ENCODE results near the gene KIF13A. TPM values are rescaled to one million over a fixed set of nuclear protein-coding genes. Genes with fewer than 3 reads are reported as not detected.
A peak's percentile ranks its signal among the peaks of the same experiment; 100 is the strongest.

KIF13A gene
- total RNA-seq, 3 donors from 2014 or later, result 45.6 to 85.9 (median 46.9) TPM

- H3K9me3 ChIP-seq, result no peaks in the 10 kb centered on the region
- DNase-seq (no peak), ATAC-seq (no peak)
- TF ChIP-seq CTCF (IDR thresholded peaks at IDR 0.05), result no peak
- intact Hi-C loops (cut with DNase I, micrococcal nuclease), result no loop called here
- no peaks in the 10 kb centered on the region for H3K36me3 ChIP-seq (ENCODE audit: low read depth)
- peaks cover 9% of the 10 kb centered on the region for H3K4me1 ChIP-seq (ENCODE audit: low read depth)
- no peak overlapping the region for H3K4me3 ChIP-seq
Measured at GRCh38 chr6:17935188-17936149, 52.0 kb downstream of the KIF13A start.

- H3K4me1 ChIP-seq (ENCODE audit: low read depth), result peaks cover 9% of the 10 kb centered on the region
- intact Hi-C loops (cut with DNase I, micrococcal nuclease), result no loop called here
- no peaks in the 10 kb centered on the region for H3K9me3 ChIP-seq
- ATAC-seq (no peak), DNase-seq (no peak)
- no peaks in the 10 kb centered on the region for H3K36me3 ChIP-seq (ENCODE audit: low read depth)
- no peak for TF ChIP-seq CTCF (IDR thresholded peaks at IDR 0.05)
- no peak overlapping the region for H3K4me3 ChIP-seq
Measured at GRCh38 chr6:17933716-17934115, 53.7 kb downstream of the KIF13A start.

GRCh38 chr6:17932330-17932852 is 55.0 kb downstream of the KIF13A start:
- Histone ChIP-seq H3K36me3 (ENCODE audit: low read depth) (no peaks in the 10 kb centered on the region), H3K4me1 (ENCODE audit: low read depth) (peaks cover 9% of the 10 kb centered on the region), H3K4me3 (no peak overlapping the region), H3K9me3 (no peaks in the 10 kb centered on the region)
- no peak for DNase-seq
- TF ChIP-seq CTCF (IDR thresholded peaks at IDR 0.05), result no peak
- intact Hi-C loops (cut with DNase I, micrococcal nuclease), result no loop called here
- peak; percentile 74 for ATAC-seq

GRCh38 chr6:17931227-17931626 is 56.2 kb downstream of the KIF13A start:
- peaks cover 3% of the 10 kb centered on the region for H3K4me1 ChIP-seq (ENCODE audit: low read depth)
- H3K9me3 ChIP-seq, result no peaks in the 10 kb centered on the region
- DNase-seq (no peak), ATAC-seq (no peak)
- intact Hi-C loops (cut with DNase I, micrococcal nuclease), result no loop called here
- no peak for TF ChIP-seq CTCF (IDR thresholded peaks at IDR 0.05)
- H3K36me3 ChIP-seq (ENCODE audit: low read depth), result no peaks in the 10 kb centered on the region
- H3K4me3 ChIP-seq, result no peak overlapping the region

- Histone ChIP-seq H3K4me3 (no peak overlapping the region), H3K4me1 (ENCODE audit: low read depth) (no peaks in the 10 kb centered on the region), H3K36me3 (ENCODE audit: low read depth) (no peaks in the 10 kb centered on the region), H3K9me3 (no peaks in the 10 kb centered on the region)
- no peak for TF ChIP-seq CTCF (IDR thresholded peaks at IDR 0.05)
- ATAC-seq (no peak), DNase-seq (no peak)
- intact Hi-C loops (cut with DNase I, micrococcal nuclease), result no loop called here
Measured at GRCh38 chr6:17930321-17930993, 57.0 kb downstream of the KIF13A start.
